GM23248 (cell line): ENCODE measurements around the gene TUFT1.

Experiments used
- EZH2 ChIP-seq: fragments of 200-600 bp; sonication (generic); IDR thresholded peaks from 2 replicates; pipeline ENCODE4 v1.6.1; 2018; ENCODE audit warnings: antibody characterized with exemption, mild to moderate bottlenecking; ENCODE audit not compliant: insufficient read depth, poor library complexity, severe bottlenecking
- EZH2phosphoT487 ChIP-seq: fragments of 200-600 bp; sonication (generic); IDR thresholded peaks from 2 replicates; pipeline ENCODE4 v1.6.1; 2018; ENCODE audit warnings: antibody characterized with exemption, moderate library complexity, mild to moderate bottlenecking, low read depth; ENCODE audit not compliant: insufficient read depth

DNA sequence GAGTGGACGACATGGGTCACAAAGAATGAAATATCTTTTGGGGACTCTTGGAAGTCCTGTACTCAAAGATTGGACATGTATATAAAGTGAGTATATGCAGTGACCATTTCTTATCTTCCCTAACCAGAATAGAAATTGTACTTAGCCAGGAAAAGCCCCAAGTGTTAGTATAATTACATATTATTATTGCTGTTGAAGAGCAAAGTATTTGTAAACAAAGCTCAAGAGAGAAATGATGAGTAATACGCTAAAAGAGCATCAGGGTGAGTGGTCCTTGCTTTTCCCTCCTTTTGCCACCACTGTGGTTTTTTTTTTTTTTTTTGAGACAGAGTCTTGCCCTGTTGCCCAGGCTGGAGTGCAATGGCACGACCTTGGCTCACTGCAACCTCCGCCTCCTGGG is 35.4 kb upstream of the TUFT1 start:
- TF ChIP-seq EZH2, result no peak
- TF ChIP-seq EZH2phosphoT487, result no peak
